HG03025 (cell line): ENCODE measurements around the gene OR1L6.

Source experiments
- ATAC-seq: cut with Tn5 transposase; IDR thresholded peaks from one replicate; pipeline ENCODE4 v1.9.1; 2021; ENCODE audit warnings: mild to moderate bottlenecking, moderate library complexity; ENCODE audit not compliant: unreplicated experiment, low FRiP score

OR1L6 gene

GRCh38 chr9:122742003-122742402 is at the start of gene OR1L6:
Gene OR1L6, plus strand, starts transcription at chr9:122742303. Its CDS starts 7,545 bp downstream, at chr9:122749848.
- no peak for ATAC-seq

- ATAC-seq, result no peak
Measured at GRCh38 chr9:122695696-122696095, 46.4 kb upstream of the OR1L6 start.

- no peak for ATAC-seq
Measured at GRCh38 chr9:122718038-122718437, 24.1 kb upstream of the OR1L6 start.

- ATAC-seq, result no peak
Measured at GRCh38 chr9:122719218-122719617, 22.9 kb upstream of the OR1L6 start.

- no peak for ATAC-seq
Measured at GRCh38 chr9:122723690-122724089, 18.4 kb upstream of the OR1L6 start, which contains the start of gene OR1L4. Gene OR1L4, plus strand, starts transcription at chr9:122723990. Its CDS starts 0 bp downstream, at chr9:122723990.

GRCh38 chr9:122754825-122755224 is 12.7 kb downstream of the OR1L6 start:
- no peak for ATAC-seq

- ATAC-seq, result no peak
Measured at GRCh38 chr9:122767817-122768216, 25.7 kb downstream of the OR1L6 start.

GRCh38 chr9:122777052-122777451 is 34.9 kb downstream of the OR1L6 start:
- no peak for ATAC-seq

- ATAC-seq, result no peak
Measured at GRCh38 chr9:122777935-122778627, 36.0 kb downstream of the OR1L6 start.

- ATAC-seq, result no peak
Measured at GRCh38 chr9:122779181-122779580, 37.1 kb downstream of the OR1L6 start.

GRCh38 chr9:122780026-122780425 is 37.9 kb downstream of the OR1L6 start:
- no peak for ATAC-seq

- ATAC-seq, result no peak
Measured at GRCh38 chr9:122781671-122782070, 39.6 kb downstream of the OR1L6 start.

- no peak for ATAC-seq
Measured at GRCh38 chr9:122785269-122785668, 43.2 kb downstream of the OR1L6 start.

GRCh38 chr9:122786338-122786737 is 44.2 kb downstream of the OR1L6 start:
- no peak for ATAC-seq

- no peak for ATAC-seq
Measured at GRCh38 chr9:122788831-122789230, 46.7 kb downstream of the OR1L6 start, which contains the start of gene OR5C1. Gene OR5C1, plus strand, starts transcription at chr9:122788933. Its CDS starts 0 bp downstream, at chr9:122788933.

GRCh38 chr9:122789256-122790046 is 47.3 kb downstream of the OR1L6 start:
- ATAC-seq, result no peak

GRCh38 chr9:122791872-122792669 is 50.0 kb downstream of the OR1L6 start:
- no peak for ATAC-seq

GRCh38 chr9:122797316-122798063 is 55.4 kb downstream of the OR1L6 start:
- ATAC-seq, result no peak
